ENCODE data around the gene CAMSAP1.

DNA sequence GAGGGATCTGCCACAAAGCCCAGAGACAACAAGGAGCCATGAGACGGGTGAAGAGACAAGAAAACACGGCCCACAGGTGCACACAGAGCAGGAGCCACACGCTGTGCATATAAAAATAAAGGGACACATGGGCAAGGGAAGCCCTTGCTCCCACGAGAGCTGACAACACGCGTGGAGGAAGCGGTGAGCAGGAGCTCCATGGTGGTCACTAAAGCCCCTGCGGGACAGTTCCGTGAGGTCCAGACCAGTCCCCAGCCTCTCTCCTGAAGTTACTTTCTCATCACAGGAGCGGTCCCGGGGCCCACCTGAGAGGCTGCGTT, 90.7 kb downstream of the CAMSAP1 start:
- TF ChIP-seq YY1 (IDR thresholded peaks at IDR 0.05; ENCODE audit: insufficient read depth, insufficient read length): no peak
- TF ChIP-seq SUZ12 (IDR thresholded peaks at IDR 0.05; ENCODE audit: extremely low read depth, insufficient read depth, insufficient read length): no peak
